HEK293 (cell line): ENCODE results near the gene SAMD4A.

Experiments used
- CTCF ChIA-PET: fragments of 350-600 bp; formaldehyde crosslinking; extraction: SDS; loops from one replicate; lab custom pipeline; 2021; ENCODE audit warnings: antibody characterized with exemption; lab: Yijun Ruan, JAX
- POLR2A ChIA-PET: fragments of 300-600 bp; formaldehyde crosslinking; extraction: SDS; loops from one replicate; lab custom pipeline; 2020; ENCODE audit warnings: antibody characterized with exemption, inconsistent platforms; lab: Yijun Ruan, JAX
- H3K27ac ChIP-seq: fragments of 200-500 bp; sonication (Bioruptor generic); 2 replicates; pipeline ENCODE4 v1.5.1; 2014; ENCODE audit warnings: low read depth, low read length, control low read depth, inconsistent platforms; ENCODE audit errors: extremely low read depth
- H3K36me3 ChIP-seq, 2 experiments: fragments of 200-500 bp in 1 of 2; sonication (Bioruptor generic) in 1 of 2; 1 replicate in 1 of 2; 2 replicates in 1 of 2; pipeline ENCODE4 v1.5.1; 2014 to 2017; ENCODE audit warnings: inconsistent platforms in 2 of 2, low read length in 2 of 2; ENCODE audit not compliant: control insufficient read depth in 2 of 2, insufficient read depth in 1 of 2
- H3K4me1 ChIP-seq: fragments of 200-500 bp; sonication (Bioruptor generic); 2 replicates; pipeline ENCODE4 v1.5.1; 2014; ENCODE audit warnings: mild to moderate bottlenecking, low read length, inconsistent platforms; ENCODE audit not compliant: control insufficient read depth, insufficient read depth
- H3K4me3 ChIP-seq: 2 replicates; pipeline ENCODE4 v1.5.1; 2011; ENCODE audit warnings: low read depth, mild to moderate bottlenecking, control low read depth, low read length, moderate library complexity
- H3K9me3 ChIP-seq: fragments of 200-500 bp; sonication (Bioruptor generic); 2 replicates; pipeline ENCODE4 v1.5.1; 2014; ENCODE audit warnings: low read depth, low read length, inconsistent platforms; ENCODE audit not compliant: control insufficient read depth, insufficient read depth
- ELK4 ChIP-seq: IDR thresholded peaks from 2 replicates; pipeline ENCODE4 v1.6.1; 2011; ENCODE audit warnings: mild to moderate bottlenecking, low read depth, low read length, borderline replicate concordance
- OVOL3 ChIP-seq: fragments of 450-650 bp; formaldehyde crosslinking; IDR thresholded peaks from 2 replicates; pipeline ENCODE4 v1.5.1; 2016; ENCODE audit warnings: missing biosample characterization, missing genetic modification characterization
- SP3 ChIP-seq: fragments of 450-650 bp; formaldehyde crosslinking; IDR thresholded peaks from 2 replicates; pipeline ENCODE4 v1.5.1; 2016; ENCODE audit warnings: missing biosample characterization, missing genetic modification characterization
- ZBTB17 ChIP-seq: fragments of 450-650 bp; formaldehyde crosslinking; IDR thresholded peaks from 2 replicates; pipeline ENCODE4 v1.5.1; 2016; ENCODE audit warnings: missing biosample characterization, missing genetic modification characterization
- ZNF121 ChIP-seq: fragments of 450-650 bp; formaldehyde crosslinking; IDR thresholded peaks from 2 replicates; pipeline ENCODE4 v1.5.1; 2016; ENCODE audit warnings: missing biosample characterization, missing genetic modification characterization
- ZNF146 ChIP-seq: fragments of 450-650 bp; formaldehyde crosslinking; IDR thresholded peaks from 2 replicates; pipeline ENCODE4 v1.5.1; 2016; ENCODE audit warnings: missing biosample characterization, missing genetic modification characterization
- ZNF174 ChIP-seq: fragments of 450-650 bp; formaldehyde crosslinking; IDR thresholded peaks from 2 replicates; pipeline ENCODE4 v1.5.0; 2017; ENCODE audit warnings: missing biosample characterization, mild to moderate bottlenecking, missing genetic modification characterization
- ZNF202 ChIP-seq: fragments of 450-650 bp; formaldehyde crosslinking; IDR thresholded peaks from 2 replicates; pipeline ENCODE4 v1.5.1; 2016; ENCODE audit warnings: missing biosample characterization, missing genetic modification characterization, borderline replicate concordance
- ZNF335 ChIP-seq: fragments of 450-650 bp; formaldehyde crosslinking; conservative IDR thresholded peaks from 2 replicates; pipeline ENCODE4 v1.5.1; 2016; ENCODE audit warnings: missing biosample characterization, missing genetic modification characterization
- ZNF362 ChIP-seq: fragments of 450-650 bp; formaldehyde crosslinking; IDR thresholded peaks from 2 replicates; pipeline ENCODE4 v1.5.1; 2016; ENCODE audit warnings: missing biosample characterization, missing genetic modification characterization
- ZNF366 ChIP-seq: fragments of 450-650 bp; formaldehyde crosslinking; conservative IDR thresholded peaks from 2 replicates; pipeline ENCODE4 v1.5.1; 2016; ENCODE audit warnings: missing biosample characterization, missing genetic modification characterization
- ZNF449 ChIP-seq: fragments of 450-650 bp; formaldehyde crosslinking; IDR thresholded peaks from 2 replicates; pipeline ENCODE4 v1.5.1; 2017; ENCODE audit warnings: missing biosample characterization, mild to moderate bottlenecking, missing genetic modification characterization, moderate library complexity
- ZNF488 ChIP-seq: fragments of 450-650 bp; formaldehyde crosslinking; IDR thresholded peaks from 2 replicates; pipeline ENCODE4 v1.5.1; 2016; ENCODE audit warnings: missing biosample characterization, missing genetic modification characterization
- ZNF692 ChIP-seq: fragments of 450-650 bp; formaldehyde crosslinking; IDR thresholded peaks from 2 replicates; pipeline ENCODE4 v1.5.1; 2016; ENCODE audit warnings: missing biosample characterization, missing genetic modification characterization
- ZNF768 ChIP-seq: fragments of 450-650 bp; formaldehyde crosslinking; IDR thresholded peaks from 2 replicates; pipeline ENCODE4 v1.5.1; 2018; ENCODE audit warnings: missing biosample characterization, mild to moderate bottlenecking, missing genetic modification characterization
- ZNF837 ChIP-seq: fragments of 450-650 bp; formaldehyde crosslinking; IDR thresholded peaks from 2 replicates; pipeline ENCODE4 v1.5.1; 2016; ENCODE audit warnings: missing biosample characterization, missing genetic modification characterization
- ZSCAN16 ChIP-seq: fragments of 450-650 bp; formaldehyde crosslinking; IDR thresholded peaks from 2 replicates; pipeline ENCODE4 v1.5.1; 2016; ENCODE audit warnings: missing biosample characterization, missing genetic modification characterization

Gene SAMD4A

GRCh38 chr14:54840336-54840735, 273.4 kb downstream of the SAMD4A start (continued):
- TF ChIP-seq ZSCAN16 (tag by site-specific recombination): no peak

GRCh38 chr14:54840798-54841197, 273.9 kb downstream of the SAMD4A start:
- H3K4me3 ChIP-seq: no peak overlapping the region
- H3K27ac ChIP-seq: no peak overlapping the region
- peaks cover 0 to 12% of the 10 kb centered on the region in 2 experiments; a peak in 2 of 3 replicates for H3K36me3 ChIP-seq
- no peaks in the 10 kb centered on the region for H3K9me3 ChIP-seq
- CTCF ChIA-PET: no interaction called here
- H3K4me1 ChIP-seq: no peaks in the 10 kb centered on the region
- POLR2A ChIA-PET: no interaction called here
- no peak for TF ChIP-seq OVOL3 (tag by site-specific recombination)
- TF ChIP-seq ZNF362 (tag by site-specific recombination): no peak
- no peak for TF ChIP-seq ZNF174 (tag by site-specific recombination)
- no peak for TF ChIP-seq ELK4
- TF ChIP-seq ZNF449 (tag by site-specific recombination): no peak
- no peak for TF ChIP-seq ZNF335 (tag by site-specific recombination)
- TF ChIP-seq ZNF366 (tag by site-specific recombination): no peak
- TF ChIP-seq SP3 (tag by site-specific recombination): no peak
- no peak for TF ChIP-seq ZBTB17 (tag by site-specific recombination)
- no peak for TF ChIP-seq ZNF202 (tag by site-specific recombination)
- no peak for TF ChIP-seq ZNF146
- TF ChIP-seq ZNF692 (tag by site-specific recombination): no peak
- TF ChIP-seq ZNF121: no peak
- TF ChIP-seq ZNF488 (tag by site-specific recombination): no peak
- no peak for TF ChIP-seq ZNF837 (tag by site-specific recombination)
- no peak for TF ChIP-seq ZNF768 (tag by site-specific recombination)
